Activated CD4-positive, alpha-beta T cell treated with anti-CD3 and anti-CD28 coated beads, Interleukin-2, amount 50 U/mL, for 4 hours (primary cell): ENCODE data around the gene SPATA31A7.
"Not testable (repeated sequence)": the region's sequence is repeated elsewhere in the genome, so short reads cannot be mapped to it uniquely, and the experiment has no call there.

Experiments
- DNase-seq, 2 experiments: peaks; one replicate each; pipeline ENCODE4 v3.0.0-alpha.2; 2020

Gene SPATA31A7

DNA sequence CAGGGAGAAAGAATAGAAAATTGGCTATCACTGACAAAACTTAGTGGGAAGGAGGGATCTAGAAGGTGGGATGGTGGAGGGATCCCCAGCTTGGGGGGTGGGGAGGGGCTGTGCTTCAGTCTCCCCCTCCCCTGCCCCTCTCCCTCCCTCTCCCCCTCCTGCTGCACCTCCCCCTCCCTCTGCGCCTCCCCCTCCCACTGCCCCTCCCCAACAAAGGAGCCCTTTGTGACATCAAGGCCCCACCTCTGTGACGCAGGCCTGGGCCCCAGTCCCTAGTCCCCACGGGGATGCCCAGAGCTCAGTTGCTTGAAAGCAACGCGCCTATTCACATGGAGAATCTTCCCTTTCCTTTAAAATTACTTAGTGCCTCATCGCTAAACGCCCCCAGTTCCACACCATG, at the start of gene SPATA31A7:
Gene SPATA31A7 (plus strand): TSS at position 301 of the 400 bp plus-strand sequence. CDS start 29 bp downstream, at position 330.
- DNase-seq: not testable (repeated sequence)

DNA sequence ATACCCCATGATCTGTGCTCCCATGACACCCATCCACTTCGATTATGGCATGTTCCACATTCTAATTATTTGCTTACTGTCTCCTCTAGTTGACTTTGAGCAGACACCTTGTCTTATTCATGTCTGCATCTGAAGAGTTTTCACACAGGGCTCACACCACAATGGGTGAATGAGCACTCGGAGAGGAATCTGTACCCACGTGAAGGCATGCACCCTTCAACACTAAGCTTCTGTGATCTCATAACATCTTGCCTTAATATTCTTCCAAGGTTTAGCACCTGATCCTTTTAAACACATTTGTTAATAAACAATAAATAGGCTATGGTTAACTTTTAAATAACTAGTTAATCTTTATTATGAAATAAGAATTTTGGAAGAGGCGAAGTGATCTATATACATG, 36.6 kb downstream of the SPATA31A7 start:
- DNase-seq: not testable (repeated sequence)
